Neural progenitor cell (in vitro differentiated cells): ENCODE measurements around the gene RPAP3. TPM values are rescaled to one million over a fixed set of nuclear protein-coding genes. Genes with fewer than 3 reads are reported as not detected.
"Not testable (repeated sequence)": the region's sequence is repeated elsewhere in the genome, so short reads cannot be mapped to it uniquely, and the experiment has no call there.

ENCODE experiments used
- DNase-seq: peaks from one replicate; pipeline ENCODE4 v3.0.0-alpha.2; 2016; ENCODE audit warnings: low spot score
- H2AFZ ChIP-seq: fragments of 200-600 bp; sonication (generic); replicated peaks from 2 replicates; pipeline ENCODE4 v1.6.1; 2016; ENCODE audit warnings: antibody characterized with exemption
- H3F3A ChIP-seq: fragments of 200-600 bp; sonication (generic); 2 replicates; pipeline ENCODE4 v1.6.1; 2016; ENCODE audit warnings: antibody characterized with exemption, low read depth
- H3K27ac ChIP-seq: fragments of 200-600 bp; sonication (generic); 2 replicates; pipeline ENCODE4 v1.5.1; 2016; ENCODE audit warnings: mild to moderate bottlenecking
- H3K27me3 ChIP-seq: fragments of 200-600 bp; sonication (generic); 2 replicates; pipeline ENCODE4 v1.6.1; 2016; ENCODE audit warnings: mild to moderate bottlenecking, moderate library complexity
- H3K36me3 ChIP-seq: fragments of 200-600 bp; sonication (generic); 2 replicates; pipeline ENCODE4 v1.5.1; 2016
- H3K4me1 ChIP-seq: fragments of 200-600 bp; sonication (generic); 2 replicates; pipeline ENCODE4 v1.6.1; 2016; ENCODE audit warnings: mixed run types
- H3K4me2 ChIP-seq: fragments of 200-600 bp; sonication (generic); 2 replicates; pipeline ENCODE4 v1.6.1; 2016
- H3K4me3 ChIP-seq: fragments of 200-600 bp; sonication (generic); 2 replicates; pipeline ENCODE4 v1.5.1; 2016
- H3K79me2 ChIP-seq: fragments of 200-600 bp; sonication (generic); 2 replicates; pipeline ENCODE4 v1.6.1; 2016; ENCODE audit warnings: low read depth
- H3K9ac ChIP-seq: fragments of 200-600 bp; sonication (generic); 2 replicates; pipeline ENCODE4 v1.6.1; 2016
- H3K9me3 ChIP-seq: fragments of 200-600 bp; sonication (generic); 2 replicates; pipeline ENCODE4 v1.5.1; 2016; ENCODE audit warnings: low read depth
- H4K20me1 ChIP-seq: fragments of 200-600 bp; sonication (generic); 2 replicates; pipeline ENCODE4 v1.6.1; 2016; ENCODE audit warnings: low read depth
- H3K27ac Mint-ChIP-seq: 3 replicates; pipeline ENCODE4 v1.8.0; 2021; ENCODE audit warnings: mixed read lengths
- H3K27me3 Mint-ChIP-seq: 2 replicates; pipeline ENCODE4 v1.8.0; 2022; ENCODE audit warnings: low read depth, mild to moderate bottlenecking, inconsistent platforms, moderate library complexity, mixed read lengths; ENCODE audit not compliant: insufficient read depth
- H3K36me3 Mint-ChIP-seq: 3 replicates; pipeline ENCODE4 v1.8.0; 2021; ENCODE audit warnings: mixed read lengths
- H3K4me1 Mint-ChIP-seq: 3 replicates; pipeline ENCODE4 v1.8.0; 2021; ENCODE audit warnings: mixed read lengths
- H3K4me3 Mint-ChIP-seq: 3 replicates; pipeline ENCODE4 v1.8.0; 2021; ENCODE audit warnings: mild to moderate bottlenecking, moderate library complexity, mixed read lengths
- H3K9me3 Mint-ChIP-seq: 3 replicates; pipeline ENCODE4 v1.8.0; 2020; ENCODE audit warnings: mixed read lengths
- CTCF ChIP-seq: fragments of 200-600 bp; sonication (generic); IDR thresholded peaks from 2 replicates; pipeline ENCODE4 v1.5.1; 2017; ENCODE audit warnings: antibody characterized with exemption, mild to moderate bottlenecking
- EZH2 ChIP-seq: fragments of 200-600 bp; sonication (generic); IDR thresholded peaks from 2 replicates; pipeline ENCODE4 v1.6.1; 2017; ENCODE audit warnings: antibody characterized with exemption, mild to moderate bottlenecking, moderate library complexity
- EZH2phosphoT487 ChIP-seq: fragments of 200-600 bp; sonication (generic); IDR thresholded peaks from 2 replicates; pipeline ENCODE4 v1.6.1; 2017; ENCODE audit warnings: antibody characterized with exemption
- total RNA-seq: library from RNA; depleted of rRNA; stranded (reverse); fragments of >200 nt; gene quantifications from 2 replicates; pipeline ENCODE4 v1.2.3, GENCODE V29; 2015; ENCODE audit warnings: low replicate concordance

RPAP3 gene
- total RNA-seq, 1 donor from 2014 or later, result 61.9 TPM

GRCh38 chr12:47686645-47687240 is 19.1 kb downstream of the RPAP3 start:
- H4K20me1 ChIP-seq, result no peaks in the 10 kb centered on the region
- H3K27me3 Mint-ChIP-seq, result no peaks in the 10 kb centered on the region
- H3K27me3 ChIP-seq, result no peaks in the 10 kb centered on the region
- no peaks in the 10 kb centered on the region for H3K9me3 ChIP-seq
- H3K27ac Mint-ChIP-seq, result no peak overlapping the region
- H3K4me2 ChIP-seq, result no peak overlapping the region
- no peak overlapping the region for H3K4me3 ChIP-seq
- no peak overlapping the region for H2AFZ ChIP-seq
- H3K36me3 ChIP-seq, result peaks cover 17% of the 10 kb centered on the region
- no peaks in the 10 kb centered on the region for H3K4me1 ChIP-seq
- H3F3A ChIP-seq, result peaks cover 6% of the 10 kb centered on the region
- no peaks in the 10 kb centered on the region for H3K9me3 Mint-ChIP-seq
- no peak overlapping the region for H3K9ac ChIP-seq
- no peaks in the 10 kb centered on the region for H3K4me1 Mint-ChIP-seq
- H3K4me3 Mint-ChIP-seq, result no peak overlapping the region
- H3K36me3 Mint-ChIP-seq, result peaks cover 17% of the 10 kb centered on the region
- H3K79me2 ChIP-seq, result no peaks in the 10 kb centered on the region
- H3K27ac ChIP-seq, result no peak overlapping the region
- DNase-seq, result peak; percentile 40
- no peak for TF ChIP-seq EZH2
- TF ChIP-seq CTCF, result peak; percentile 74

GRCh38 chr12:47679785-47680184 is 26.0 kb downstream of the RPAP3 start:
- no peaks in the 10 kb centered on the region for H3F3A ChIP-seq

GRCh38 chr12:47672068-47672467 is 33.8 kb downstream of the RPAP3 start:
- Histone ChIP-seq H3K27me3 (no peaks in the 10 kb centered on the region), H2AFZ (no peak overlapping the region), H3K4me1 (no peaks in the 10 kb centered on the region), H3K4me3 (no peak overlapping the region), H3K27ac (no peak overlapping the region), H3K4me2 (no peak overlapping the region), H3K9me3 (no peaks in the 10 kb centered on the region), H3K36me3 (peaks cover 29% of the 10 kb centered on the region), H3K9ac (no peak overlapping the region), H3F3A (no peaks in the 10 kb centered on the region), H4K20me1 (no peaks in the 10 kb centered on the region), H3K79me2 (no peaks in the 10 kb centered on the region)
- Mint-ChIP-seq H3K36me3 (peaks cover 43% of the 10 kb centered on the region), H3K27me3 (no peaks in the 10 kb centered on the region), H3K27ac (no peak overlapping the region), H3K4me1 (no peaks in the 10 kb centered on the region), H3K4me3 (no peak overlapping the region), H3K9me3 (peaks cover 15% of the 10 kb centered on the region)
- no peak for TF ChIP-seq EZH2
- no peak for TF ChIP-seq EZH2phosphoT487
- no peak for TF ChIP-seq CTCF
- DNase-seq, result no peak

More at GRCh38 chr12:47679785-47680184, 26.0 kb downstream of the RPAP3 start:
- Histone ChIP-seq H4K20me1 (no peaks in the 10 kb centered on the region), H3K79me2 (no peaks in the 10 kb centered on the region), H3K4me3 (no peak overlapping the region), H2AFZ (no peak overlapping the region), H3K4me2 (no peak overlapping the region), H3K9ac (no peak overlapping the region), H3K9me3 (no peaks in the 10 kb centered on the region), H3K27ac (no peak overlapping the region), H3K36me3 (peaks cover 25% of the 10 kb centered on the region), H3K27me3 (no peaks in the 10 kb centered on the region), H3K4me1 (no peaks in the 10 kb centered on the region)
- Mint-ChIP-seq H3K27me3 (no peaks in the 10 kb centered on the region), H3K4me3 (no peak overlapping the region), H3K36me3 (peaks cover 58% of the 10 kb centered on the region), H3K9me3 (peaks cover 17% of the 10 kb centered on the region), H3K27ac (no peak overlapping the region), H3K4me1 (no peaks in the 10 kb centered on the region)
- no peak for DNase-seq
- TF ChIP-seq EZH2 (no peak), CTCF (no peak), EZH2phosphoT487 (no peak)

- not testable (repeated sequence) for H3F3A ChIP-seq, H3K27me3 ChIP-seq, H3K4me3 Mint-ChIP-seq, H3K4me3 ChIP-seq, H3K9me3 ChIP-seq, H3K9me3 Mint-ChIP-seq, H3K27ac ChIP-seq, H3K4me1 Mint-ChIP-seq, DNase-seq, H3K9ac ChIP-seq, H3K4me2 ChIP-seq, H3K79me2 ChIP-seq, H3K27me3 Mint-ChIP-seq, H3K4me1 ChIP-seq, H4K20me1 ChIP-seq, H3K27ac Mint-ChIP-seq, H2AFZ ChIP-seq
- peaks cover 28% of the 10 kb centered on the region for H3K36me3 Mint-ChIP-seq
- peaks cover 46% of the 10 kb centered on the region for H3K36me3 ChIP-seq
Measured at GRCh38 chr12:47667935-47668334, 37.9 kb downstream of the RPAP3 start.
